GM13976 (cell line): ENCODE data around the gene TSPAN3.

ENCODE experiments used
- DNase-seq: peaks from one replicate; pipeline ENCODE4 v3.0.0; 2012; ENCODE audit warnings: low spot score
- CTCF ChIP-seq: IDR thresholded peaks from 2 replicates; pipeline ENCODE4 v1.5.1; 2012; ENCODE audit warnings: borderline replicate concordance, mild to moderate bottlenecking; ENCODE audit not compliant: insufficient read depth; ENCODE audit errors: extremely low read depth, missing control alignments, control extremely low read depth
- in situ Hi-C: fragments of 300-500 bp; cut with MboI; formaldehyde crosslinking; loops from one replicate; pipeline ENCODE4 v1.12.0; 2022; ENCODE audit warnings: low sequenced_read_pairs, mixed read lengths, inconsistent platforms; ENCODE audit not compliant: unreplicated experiment

Gene TSPAN3

GRCh38 chr15:77015646-77016320 is 55.1 kb downstream of the TSPAN3 start:
- no peak for TF ChIP-seq CTCF
- in situ Hi-C loops: no loop called here
- DNase-seq: no peak

- TF ChIP-seq CTCF: no peak
- DNase-seq: peak; percentile 82
- in situ Hi-C loops: no loop called here
Measured at GRCh38 chr15:77014132-77015081, 56.5 kb downstream of the TSPAN3 start.

- peak; percentile 88 for DNase-seq
- in situ Hi-C loops: no loop called here
- no peak for TF ChIP-seq CTCF
Measured at GRCh38 chr15:77013776-77014131, 57.2 kb downstream of the TSPAN3 start.

GRCh38 chr15:77012868-77013267 is 58.0 kb downstream of the TSPAN3 start:
- no peak for DNase-seq
- no peak for TF ChIP-seq CTCF
- in situ Hi-C loops: no loop called here

- no peak for TF ChIP-seq CTCF
- in situ Hi-C loops: no loop called here
- no peak for DNase-seq
Measured at GRCh38 chr15:77012117-77012712, 58.7 kb downstream of the TSPAN3 start.

GRCh38 chr15:77010857-77011256 is 60.1 kb downstream of the TSPAN3 start:
- in situ Hi-C loops: no loop called here
- TF ChIP-seq CTCF: no peak
- DNase-seq: no peak
